Activated CD8-positive, alpha-beta memory T cell treated with anti-CD3 and anti-CD28 coated beads, Interleukin-2, amount 10 ng/mL, durations not matched to agents 7 days and 5 days (primary cell): ENCODE measurements around the gene MTMR6. TPM values are rescaled to one million over a fixed set of nuclear protein-coding genes. Genes with fewer than 3 reads are reported as not detected.

Experiments
- ATAC-seq: fragments of 150-1000 bp; cut with Tn5 transposase; one replicate; pipeline ENCODE4 v1.10.0; 2021; ENCODE audit warnings: moderate library complexity
- CTCF ChIA-PET: fragments of 350-600 bp; sonication (Branson Sonifier 250); formaldehyde crosslinking; loops from one replicate; lab custom pipeline; 2021; ENCODE audit warnings: antibody characterized with exemption; lab: Charles Lee
- DNase-seq: peaks from one replicate; pipeline ENCODE4 v3.0.0-alpha.2; 2020
- H3K27ac Mint-ChIP-seq: one replicate; pipeline ENCODE4 v1.8.0; 2021; ENCODE audit warnings: mild to moderate bottlenecking, mixed read lengths
- H3K27me3 Mint-ChIP-seq: one replicate; pipeline ENCODE4 v1.8.0; 2021; ENCODE audit warnings: mixed read lengths
- H3K36me3 Mint-ChIP-seq: one replicate; pipeline ENCODE4 v1.8.0; 2021; ENCODE audit warnings: mild to moderate bottlenecking, mixed read lengths
- H3K4me1 Mint-ChIP-seq: one replicate; pipeline ENCODE4 v1.8.0; 2021; ENCODE audit warnings: mixed read lengths
- H3K4me3 Mint-ChIP-seq: one replicate; pipeline ENCODE4 v1.8.0; 2021; ENCODE audit warnings: mild to moderate bottlenecking, moderate library complexity, mixed read lengths
- H3K9me3 Mint-ChIP-seq: one replicate; pipeline ENCODE4 v1.8.0; 2022; ENCODE audit warnings: low read depth, mixed read lengths
- total RNA-seq, 2 experiments: library from RNA; stranded (reverse); gene quantifications; one replicate each; pipeline ENCODE4 v1.2.3, GENCODE V29; 2021

The MTMR6 gene
- total RNA-seq, 2 experiments from 2014 or later: 17.2 to 21.7 TPM

DNA sequence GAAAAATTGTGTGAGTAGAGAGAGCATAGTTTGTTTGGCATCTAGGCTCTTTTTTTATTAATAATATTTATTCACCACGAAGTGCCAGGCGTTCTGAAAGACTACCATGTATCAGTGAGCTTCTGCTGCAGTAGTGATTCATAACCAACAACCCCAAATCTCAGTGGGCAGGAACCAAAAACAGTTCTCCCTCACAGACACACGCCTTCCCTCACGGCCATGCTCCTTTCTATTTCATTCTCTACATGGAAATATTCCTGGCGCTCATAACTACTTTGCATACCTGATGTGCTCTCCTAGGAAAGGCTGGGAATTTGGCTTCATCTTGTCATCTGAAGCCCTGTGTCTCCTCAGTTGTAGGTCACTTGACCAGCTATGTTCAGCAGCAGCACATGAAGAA is 88.6 kb downstream of the MTMR6 start:
- DNase-seq (no peak), ATAC-seq (no peak)
- H3K36me3 Mint-ChIP-seq: no peaks in the 10 kb centered on the region
- no peaks in the 10 kb centered on the region for H3K9me3 Mint-ChIP-seq
- no peak overlapping the region for H3K4me3 Mint-ChIP-seq
- no peak overlapping the region for H3K27ac Mint-ChIP-seq
- CTCF ChIA-PET: no interaction called here
- H3K27me3 Mint-ChIP-seq: peaks cover 12% of the 10 kb centered on the region
- H3K4me1 Mint-ChIP-seq: no peaks in the 10 kb centered on the region

- Mint-ChIP-seq H3K4me3 (no peak overlapping the region), H3K9me3 (no peaks in the 10 kb centered on the region), H3K27me3 (peaks cover 21% of the 10 kb centered on the region), H3K36me3 (no peaks in the 10 kb centered on the region), H3K27ac (no peak overlapping the region), H3K4me1 (no peaks in the 10 kb centered on the region)
- CTCF ChIA-PET: no interaction called here
- DNase-seq: no peak
- ATAC-seq: no peak
Measured at GRCh38 chr13:25196971-25197370, 90.3 kb downstream of the MTMR6 start.

Other genes starting within 250 kb of the MTMR6 start
- under 1 TPM; 0.20 to 0.52 TPM for gene PABPC3, start 191.4 kb downstream of the MTMR6 start, total RNA-seq
- not detected for gene AMER2, start 115.2 kb downstream of the MTMR6 start, total RNA-seq
- gene NUP58, start 14.1 kb upstream of the MTMR6 start, total RNA-seq: 10 to 100 TPM; 82.4 to 94.3 TPM
- gene ATP8A2, start 84.5 kb upstream of the MTMR6 start, total RNA-seq: under 1 TPM; 0.28 to 0.32 TPM